Measurements from ENCODE around the gene TWSG1.

Gene TWSG1

GRCh38 chr18:9334329-9334972 lies at the start of gene TWSG1:
TSS of gene TWSG1 (plus strand) at chr18:9334773. CDS start at chr18:9337230, 2,457 bp downstream.
- TF ChIP-seq ZNF274 (IDR thresholded peaks at IDR 0.05; ENCODE audit: low read depth, low read length) = no peak
- H3K4me3 ChIP-seq (ENCODE audit: low read length) = peak within 1 kb of the TSS; percentile 93

- H3K4me3 ChIP-seq (ENCODE audit: low read length) = no peak overlapping the region
- no peak for TF ChIP-seq ZNF274 (IDR thresholded peaks at IDR 0.05; ENCODE audit: low read depth, low read length)
Measured at GRCh38 chr18:9285604-9286003, 49.0 kb upstream of the TWSG1 start.

- no peak overlapping the region for H3K4me3 ChIP-seq (ENCODE audit: low read length)
- no peak for TF ChIP-seq ZNF274 (IDR thresholded peaks at IDR 0.05; ENCODE audit: low read depth, low read length)
Measured at GRCh38 chr18:9287036-9287435, 47.5 kb upstream of the TWSG1 start.

- H3K4me3 ChIP-seq (ENCODE audit: low read length) = no peak overlapping the region
- no peak for TF ChIP-seq ZNF274 (IDR thresholded peaks at IDR 0.05; ENCODE audit: low read depth, low read length)
Measured at GRCh38 chr18:9289698-9290097, 44.9 kb upstream of the TWSG1 start.

GRCh38 chr18:9290156-9290555 lies 44.4 kb upstream of the TWSG1 start:
- TF ChIP-seq ZNF274 (IDR thresholded peaks at IDR 0.05; ENCODE audit: low read depth, low read length) = no peak

GRCh38 chr18:9292047-9292446 lies 42.5 kb upstream of the TWSG1 start:
- TF ChIP-seq ZNF274 (IDR thresholded peaks at IDR 0.05; ENCODE audit: low read depth, low read length) = no peak
- no peak overlapping the region for H3K4me3 ChIP-seq (ENCODE audit: low read length)

More at GRCh38 chr18:9290156-9290555, 44.4 kb upstream of the TWSG1 start:
- no peak overlapping the region for H3K4me3 ChIP-seq (ENCODE audit: low read length)

GRCh38 chr18:9293948-9294347 lies 40.6 kb upstream of the TWSG1 start:
- no peak overlapping the region for H3K4me3 ChIP-seq (ENCODE audit: low read length)
- no peak for TF ChIP-seq ZNF274 (IDR thresholded peaks at IDR 0.05; ENCODE audit: low read depth, low read length)

GRCh38 chr18:9296233-9297006 lies 38.2 kb upstream of the TWSG1 start:
- no peak overlapping the region for H3K4me3 ChIP-seq (ENCODE audit: low read length)
- TF ChIP-seq ZNF274 (IDR thresholded peaks at IDR 0.05; ENCODE audit: low read depth, low read length) = no peak

GRCh38 chr18:9297007-9297393 lies 37.6 kb upstream of the TWSG1 start:
- no peak overlapping the region for H3K4me3 ChIP-seq (ENCODE audit: low read length)
- TF ChIP-seq ZNF274 (IDR thresholded peaks at IDR 0.05; ENCODE audit: low read depth, low read length) = no peak

- H3K4me3 ChIP-seq (ENCODE audit: low read length) = no peak overlapping the region
- TF ChIP-seq ZNF274 (IDR thresholded peaks at IDR 0.05; ENCODE audit: low read depth, low read length) = no peak
Measured at GRCh38 chr18:9304388-9305070, 30.0 kb upstream of the TWSG1 start.

GRCh38 chr18:9319333-9319732 lies 15.2 kb upstream of the TWSG1 start:
- H3K4me3 ChIP-seq (ENCODE audit: low read length) = no peak overlapping the region
- TF ChIP-seq ZNF274 (IDR thresholded peaks at IDR 0.05; ENCODE audit: low read depth, low read length) = no peak

GRCh38 chr18:9321017-9321452 lies 13.5 kb upstream of the TWSG1 start:
- no peak overlapping the region for H3K4me3 ChIP-seq (ENCODE audit: low read length)
- TF ChIP-seq ZNF274 (IDR thresholded peaks at IDR 0.05; ENCODE audit: low read depth, low read length) = no peak

- TF ChIP-seq ZNF274 (IDR thresholded peaks at IDR 0.05; ENCODE audit: low read depth, low read length) = no peak
- H3K4me3 ChIP-seq (ENCODE audit: low read length) = no peak overlapping the region
Measured at GRCh38 chr18:9321736-9322135, 12.8 kb upstream of the TWSG1 start.

- H3K4me3 ChIP-seq (ENCODE audit: low read length) = no peak overlapping the region
- no peak for TF ChIP-seq ZNF274 (IDR thresholded peaks at IDR 0.05; ENCODE audit: low read depth, low read length)
Measured at GRCh38 chr18:9322744-9323143, 11.8 kb upstream of the TWSG1 start.

Data from GM08714 (cell line).